Stimulated activated effector memory CD8-positive, alpha-beta T cell treated with anti-CD3 and anti-CD28 coated beads, Interleukin-12 subunit alpha, Interleukin-12 subunit beta, amount 100 ng/mL, for 72 hours (primary cell): ENCODE data around the gene RBFOX2.

Experiments
- ATAC-seq: fragments of 150-1000 bp; cut with Tn5 transposase; 2 replicates; pipeline ENCODE4 v1.10.0; 2021
- DNase-seq, 2 donors: peaks; one replicate each; pipeline ENCODE4 v3.0.0; 2021 to 2022; ENCODE audit warnings: low spot score in 2 of 2
- H3K27ac Mint-ChIP-seq: one replicate; pipeline ENCODE4 v1.8.0; 2022; ENCODE audit warnings: mild to moderate bottlenecking, mixed read lengths
- H3K36me3 Mint-ChIP-seq: one replicate; pipeline ENCODE4 v1.8.0; 2022; ENCODE audit warnings: mild to moderate bottlenecking, mixed read lengths
- H3K4me1 Mint-ChIP-seq: one replicate; pipeline ENCODE4 v1.8.0; 2022; ENCODE audit warnings: mixed read lengths
- H3K4me3 Mint-ChIP-seq: one replicate; pipeline ENCODE4 v1.8.0; 2022; ENCODE audit warnings: mild to moderate bottlenecking, mixed read lengths
- H3K9me3 Mint-ChIP-seq: one replicate; pipeline ENCODE4 v1.8.0; 2022; ENCODE audit warnings: mixed read lengths

RBFOX2 gene

DNA sequence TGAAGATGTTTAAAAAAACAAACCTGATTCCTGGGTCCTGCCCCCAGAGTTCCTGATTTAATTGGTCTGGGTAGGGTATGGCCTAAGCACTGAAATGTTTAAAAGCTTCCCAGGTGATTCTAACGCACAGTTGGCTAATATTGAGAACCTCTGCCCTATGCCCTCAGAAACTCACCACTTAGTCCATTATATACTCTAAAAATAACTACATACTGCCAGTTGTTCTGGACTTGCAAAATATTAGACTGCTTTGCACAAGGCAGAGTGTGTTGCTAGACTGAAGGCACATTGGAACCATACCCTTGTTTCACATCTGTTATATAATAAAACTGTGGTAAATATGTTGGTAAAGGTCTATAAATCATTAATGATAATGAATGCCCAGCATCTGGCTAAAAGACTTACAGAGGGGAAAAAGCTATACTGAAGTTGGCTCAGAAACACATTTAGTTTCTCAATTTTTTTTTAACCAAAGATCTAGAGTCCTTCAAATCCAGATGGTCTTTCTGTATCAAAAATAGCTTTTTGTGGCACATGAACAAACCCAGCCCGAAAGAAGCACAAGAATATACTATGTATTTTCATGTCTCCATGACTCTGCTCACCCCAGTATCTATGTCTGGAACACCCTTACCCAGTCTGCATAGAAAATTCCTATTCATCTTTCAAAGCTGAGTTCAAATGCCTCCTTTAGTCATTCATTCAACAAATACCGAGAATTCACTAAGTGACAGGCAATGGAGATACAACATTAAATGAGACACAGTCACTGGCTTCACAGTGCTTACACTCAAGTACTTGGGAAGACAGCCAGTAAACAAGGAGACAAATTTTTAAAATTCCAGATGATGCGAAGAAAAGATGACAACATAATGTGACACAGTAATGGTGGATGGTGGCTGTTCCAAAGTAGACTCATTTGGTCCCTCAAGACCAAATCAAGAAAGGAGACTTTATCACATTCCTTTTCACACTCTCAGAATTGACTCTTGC, 44.1 kb downstream of the RBFOX2 start:
- no peak overlapping the region for H3K27ac Mint-ChIP-seq
- no peak for DNase-seq
- no peaks in the 10 kb centered on the region for H3K4me1 Mint-ChIP-seq
- no peaks in the 10 kb centered on the region for H3K36me3 Mint-ChIP-seq
- H3K4me3 Mint-ChIP-seq, result no peak overlapping the region
- no peaks in the 10 kb centered on the region for H3K9me3 Mint-ChIP-seq
- no peak for ATAC-seq

DNA sequence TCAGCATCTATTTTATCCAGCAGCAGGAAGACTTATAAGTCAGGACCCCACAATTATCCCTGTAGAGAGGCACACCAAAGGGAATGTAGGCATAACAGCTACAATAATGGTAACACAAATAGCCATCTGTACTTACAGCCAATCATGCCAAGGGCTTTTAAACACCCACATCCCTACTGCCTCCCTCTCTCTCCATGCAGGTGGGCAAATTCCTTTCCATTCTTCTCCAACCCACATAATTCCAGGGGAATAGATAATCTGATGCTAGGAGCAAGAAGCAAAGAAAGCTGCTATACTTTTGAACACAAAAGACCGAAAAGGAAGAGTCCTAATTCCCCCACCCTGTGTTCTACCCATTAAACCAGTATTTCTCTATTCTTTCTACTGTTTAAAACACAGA, 46.7 kb downstream of the RBFOX2 start:
- Mint-ChIP-seq H3K27ac (peak overlapping the region; percentile 2), H3K4me1 (no peaks in the 10 kb centered on the region), H3K4me3 (no peak overlapping the region), H3K9me3 (no peaks in the 10 kb centered on the region), H3K36me3 (no peaks in the 10 kb centered on the region)
- ATAC-seq (no peak), DNase-seq (no peak)

DNA sequence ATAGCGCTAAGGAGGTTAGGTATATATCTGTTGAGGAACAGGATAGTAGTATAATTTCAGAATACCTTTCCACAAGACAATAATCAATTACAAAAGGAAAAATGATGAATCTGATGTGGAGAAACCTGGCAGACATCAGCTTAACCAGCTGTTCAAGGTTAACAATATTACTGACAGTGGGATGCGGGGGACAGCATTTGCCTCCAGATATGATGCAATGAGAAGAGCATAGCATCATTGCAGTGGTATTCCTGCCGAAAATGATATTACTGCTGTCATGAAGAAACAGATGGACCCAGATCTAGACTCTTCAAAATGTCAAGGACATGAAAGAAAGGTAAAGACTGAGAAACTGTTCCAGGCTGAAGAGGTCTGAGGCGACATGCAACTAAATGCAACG, 49.7 kb downstream of the RBFOX2 start:
- Mint-ChIP-seq H3K4me1 (no peaks in the 10 kb centered on the region), H3K27ac (no peak overlapping the region), H3K4me3 (no peak overlapping the region), H3K36me3 (no peaks in the 10 kb centered on the region), H3K9me3 (no peaks in the 10 kb centered on the region)
- ATAC-seq (no peak), DNase-seq (no peak)

DNA sequence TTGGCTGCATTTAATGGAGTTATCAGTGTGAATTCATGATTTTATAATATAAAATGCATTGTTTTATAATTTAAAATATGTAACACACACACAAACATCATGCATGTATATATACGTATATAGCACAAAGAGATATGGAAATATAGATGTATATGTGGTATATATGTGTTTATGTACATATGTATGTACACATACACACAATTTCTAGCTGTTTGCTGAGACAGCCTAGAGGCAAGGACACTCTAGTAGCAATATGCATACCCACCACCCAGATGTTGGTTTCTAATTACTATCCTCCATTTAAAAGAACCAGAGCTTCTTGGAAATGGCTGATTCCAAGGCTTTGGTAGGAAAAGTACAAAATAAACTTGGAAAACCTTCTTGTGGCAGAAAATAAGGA, 50.4 kb downstream of the RBFOX2 start:
- ATAC-seq, result no peak
- H3K27ac Mint-ChIP-seq, result no peak overlapping the region
- H3K4me3 Mint-ChIP-seq, result no peak overlapping the region

DNA sequence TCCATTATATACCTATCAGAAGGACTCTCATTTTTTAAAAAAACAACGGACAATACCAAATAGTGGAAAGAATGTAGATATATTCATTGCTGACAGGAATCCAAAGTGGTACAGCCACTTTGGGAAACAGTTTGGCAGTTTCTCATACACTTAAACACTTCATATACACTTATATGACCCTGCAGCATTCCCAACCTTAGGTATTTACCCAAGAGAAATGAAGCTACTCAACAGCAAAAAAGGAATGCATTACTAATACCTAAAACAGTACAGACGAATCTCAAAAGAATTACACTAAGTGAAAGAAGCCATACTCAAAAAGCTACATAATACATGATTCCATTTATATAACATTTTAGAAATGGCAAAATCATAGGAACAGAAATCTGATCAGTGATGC, 51.5 kb downstream of the RBFOX2 start:
- Mint-ChIP-seq H3K4me1 (no peaks in the 10 kb centered on the region), H3K36me3 (no peaks in the 10 kb centered on the region), H3K9me3 (no peaks in the 10 kb centered on the region), H3K27ac (no peak overlapping the region), H3K4me3 (no peak overlapping the region)
- no peak for DNase-seq
- ATAC-seq, result no peak

More for the DNA sequence above, 50.4 kb downstream of the RBFOX2 start:
- Mint-ChIP-seq H3K4me1 (no peaks in the 10 kb centered on the region), H3K36me3 (no peaks in the 10 kb centered on the region), H3K9me3 (no peaks in the 10 kb centered on the region)
- DNase-seq, result no peak

DNA sequence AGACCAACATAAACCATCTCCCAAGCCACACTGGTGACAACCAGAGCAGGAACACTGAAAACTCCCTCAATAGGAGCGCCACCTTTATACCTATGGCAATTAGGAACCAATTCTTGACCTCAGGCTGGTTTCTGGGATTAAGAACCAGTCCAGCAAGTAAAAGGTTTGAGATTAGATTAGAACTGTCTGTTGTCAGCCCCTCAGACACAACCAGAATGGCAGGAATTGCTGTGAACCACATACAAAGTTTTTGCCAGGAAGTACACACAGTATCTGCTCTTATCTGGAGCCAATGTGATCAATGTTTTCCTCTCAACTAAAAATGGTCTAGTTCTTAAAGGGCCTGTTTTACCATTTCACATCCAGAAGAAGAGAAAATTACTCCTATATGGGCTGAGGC, 55.2 kb downstream of the RBFOX2 start:
- DNase-seq, result no peak
- Mint-ChIP-seq H3K27ac (no peak overlapping the region), H3K36me3 (no peaks in the 10 kb centered on the region), H3K9me3 (no peaks in the 10 kb centered on the region), H3K4me1 (no peaks in the 10 kb centered on the region), H3K4me3 (no peak overlapping the region)
- ATAC-seq, result no peak

DNA sequence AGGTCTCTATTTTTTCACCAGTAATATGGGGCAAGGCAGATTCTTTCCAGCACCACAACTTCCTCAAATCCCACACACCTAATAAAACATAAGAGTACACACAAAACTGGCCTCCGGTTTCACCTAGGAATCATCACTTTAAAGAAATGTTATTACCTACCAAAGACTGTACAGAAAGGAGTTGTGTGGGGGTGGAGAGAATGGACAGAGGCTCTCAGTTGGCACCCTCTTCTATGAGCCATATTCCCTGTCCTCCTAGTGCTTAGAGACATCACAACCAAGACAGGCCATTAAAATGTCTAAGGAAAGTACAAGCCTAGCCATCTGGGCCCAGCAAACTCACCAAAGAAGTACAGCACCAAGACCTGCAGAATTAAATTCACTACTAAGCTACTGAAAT, 56.1 kb downstream of the RBFOX2 start:
- no peaks in the 10 kb centered on the region for H3K36me3 Mint-ChIP-seq
- H3K4me3 Mint-ChIP-seq, result no peak overlapping the region
- no peaks in the 10 kb centered on the region for H3K9me3 Mint-ChIP-seq
- DNase-seq (no peak), ATAC-seq (no peak)
- H3K4me1 Mint-ChIP-seq, result no peaks in the 10 kb centered on the region
- H3K27ac Mint-ChIP-seq, result no peak overlapping the region

DNA sequence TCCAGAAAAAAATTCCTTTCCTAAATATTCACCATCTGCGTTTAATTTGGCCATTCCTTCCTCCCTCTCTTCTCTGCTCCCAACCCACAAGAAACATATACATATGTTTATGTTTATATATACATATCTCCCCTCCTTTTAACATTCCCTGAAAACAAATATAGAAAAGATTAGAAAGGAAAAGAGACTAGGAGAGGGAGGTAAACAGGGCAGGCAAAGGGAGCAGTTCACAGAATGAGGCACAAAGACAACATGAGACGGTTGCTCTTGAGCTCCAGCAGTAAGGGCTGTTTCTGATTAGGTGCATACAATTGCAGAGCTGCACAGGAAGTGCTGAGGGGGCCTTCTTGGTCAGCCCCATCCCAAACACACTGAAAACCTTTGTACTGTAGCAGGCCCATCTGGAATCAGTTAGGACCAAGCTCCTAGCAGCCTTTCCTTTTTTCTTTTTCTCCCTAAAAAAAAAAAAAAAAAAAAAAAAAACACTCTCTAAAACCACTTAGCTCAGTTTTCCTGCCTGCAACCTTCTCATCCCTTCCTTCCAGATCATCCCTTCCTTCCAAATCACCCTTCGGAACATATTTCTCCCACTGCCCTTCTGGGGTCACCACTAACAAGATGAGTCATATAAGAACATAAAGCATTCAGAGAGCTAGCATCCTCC, 57.0 kb downstream of the RBFOX2 start:
- Mint-ChIP-seq H3K9me3 (no peaks in the 10 kb centered on the region), H3K4me3 (no peak overlapping the region), H3K4me1 (no peaks in the 10 kb centered on the region), H3K27ac (no peak overlapping the region), H3K36me3 (no peaks in the 10 kb centered on the region)
- no peak for DNase-seq
- no peak for ATAC-seq

DNA sequence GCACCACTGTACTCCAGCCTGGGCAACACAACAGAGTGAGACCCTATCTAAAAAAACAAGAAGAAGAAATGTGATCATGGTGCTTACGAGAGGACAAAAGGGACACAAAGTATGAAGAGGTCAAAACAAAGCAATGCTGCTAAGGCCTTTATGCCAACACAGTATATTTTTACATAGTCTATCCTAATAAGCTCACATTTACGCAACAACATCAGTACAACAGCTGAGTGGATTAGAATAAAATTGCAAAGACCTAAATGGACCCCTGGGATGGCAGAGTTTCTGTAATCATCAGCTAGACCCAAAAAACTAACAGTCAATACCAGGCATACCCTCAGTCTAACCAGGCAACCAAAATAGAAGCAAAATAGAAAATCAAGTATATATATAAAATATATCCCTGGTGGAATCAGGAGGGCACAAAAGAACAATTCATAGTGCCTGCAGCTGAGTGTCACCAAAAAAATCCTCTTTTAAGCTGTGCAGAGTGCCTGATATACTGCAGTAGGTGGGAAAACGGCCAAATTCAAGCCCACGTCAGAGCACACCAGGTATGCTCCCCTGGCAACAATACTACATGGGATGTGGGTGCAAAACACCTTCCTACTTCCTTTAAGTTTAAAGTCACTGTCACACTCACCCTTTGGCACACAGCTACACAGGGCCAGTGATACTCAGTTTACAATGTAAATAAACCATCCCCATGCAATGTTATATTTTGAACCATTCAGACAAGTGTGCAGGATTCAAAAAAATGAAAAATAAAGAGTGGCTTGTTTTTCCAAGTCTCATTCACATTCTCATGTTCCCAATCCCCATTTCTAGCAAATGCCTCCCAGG, 57.8 kb downstream of the RBFOX2 start:
- H3K4me1 Mint-ChIP-seq, result no peaks in the 10 kb centered on the region
- H3K27ac Mint-ChIP-seq, result no peak overlapping the region
- DNase-seq (no peak), ATAC-seq (no peak)
- no peaks in the 10 kb centered on the region for H3K9me3 Mint-ChIP-seq
- no peak overlapping the region for H3K4me3 Mint-ChIP-seq
- H3K36me3 Mint-ChIP-seq, result no peaks in the 10 kb centered on the region

DNA sequence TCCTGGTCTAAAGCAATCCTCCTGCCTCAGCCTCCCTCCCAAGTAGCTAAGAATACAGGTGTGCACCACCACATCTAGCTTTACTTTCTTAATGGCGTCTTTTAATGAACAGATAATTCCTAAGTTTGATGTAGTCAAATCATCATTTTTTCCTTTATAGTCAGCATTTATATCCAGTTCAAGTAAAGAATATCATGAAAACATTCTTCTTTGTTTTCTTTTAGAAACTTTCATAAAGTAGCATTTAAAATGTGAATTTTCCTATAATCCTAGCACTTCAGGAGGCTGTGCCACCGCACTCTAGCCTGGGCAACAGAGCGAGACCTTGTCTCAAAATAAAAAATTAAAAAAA, 61.6 kb downstream of the RBFOX2 start:
- H3K27ac Mint-ChIP-seq, result no peak overlapping the region
- no peak for DNase-seq
- ATAC-seq, result no peak
- no peaks in the 10 kb centered on the region for H3K4me1 Mint-ChIP-seq
- no peak overlapping the region for H3K4me3 Mint-ChIP-seq
- no peaks in the 10 kb centered on the region for H3K36me3 Mint-ChIP-seq
- H3K9me3 Mint-ChIP-seq, result no peaks in the 10 kb centered on the region

DNA sequence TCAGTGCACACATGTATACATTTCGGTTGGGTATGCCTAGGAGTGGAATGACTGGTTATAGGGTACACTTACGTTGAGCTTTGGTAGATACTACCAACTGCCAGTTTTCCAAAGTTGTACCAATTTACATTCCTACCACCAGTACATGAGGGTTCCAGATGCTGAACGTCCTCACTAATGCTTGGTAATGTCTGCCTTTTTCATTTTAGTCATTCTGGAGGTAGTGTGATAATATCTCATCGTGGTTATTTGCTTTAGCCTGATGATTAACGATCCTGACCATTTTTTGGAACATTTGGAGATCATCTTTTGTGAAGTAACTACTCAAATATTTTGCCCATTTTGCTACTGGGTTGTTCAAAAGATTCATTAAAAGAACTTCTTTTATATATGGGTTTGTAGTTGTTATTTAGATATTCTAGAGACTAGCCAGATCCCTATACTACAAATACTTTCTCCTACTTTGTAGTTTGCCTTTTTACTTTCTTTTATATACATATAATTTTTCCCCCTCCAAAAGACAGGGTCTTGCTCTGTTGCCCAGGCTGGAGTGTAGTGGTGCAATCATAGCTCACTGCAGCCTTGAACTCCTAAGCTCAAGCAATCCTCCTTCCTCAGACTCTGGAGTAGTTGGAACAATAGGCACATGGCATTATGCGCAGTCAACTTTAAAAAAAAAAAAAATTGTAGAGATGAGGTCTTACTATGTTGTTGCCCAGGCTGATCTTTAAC, 62.1 kb downstream of the RBFOX2 start:
- no peaks in the 10 kb centered on the region for H3K4me1 Mint-ChIP-seq
- DNase-seq (no peak), ATAC-seq (no peak)
- H3K27ac Mint-ChIP-seq, result no peak overlapping the region
- no peak overlapping the region for H3K4me3 Mint-ChIP-seq
- no peaks in the 10 kb centered on the region for H3K9me3 Mint-ChIP-seq
- H3K36me3 Mint-ChIP-seq, result no peaks in the 10 kb centered on the region

DNA sequence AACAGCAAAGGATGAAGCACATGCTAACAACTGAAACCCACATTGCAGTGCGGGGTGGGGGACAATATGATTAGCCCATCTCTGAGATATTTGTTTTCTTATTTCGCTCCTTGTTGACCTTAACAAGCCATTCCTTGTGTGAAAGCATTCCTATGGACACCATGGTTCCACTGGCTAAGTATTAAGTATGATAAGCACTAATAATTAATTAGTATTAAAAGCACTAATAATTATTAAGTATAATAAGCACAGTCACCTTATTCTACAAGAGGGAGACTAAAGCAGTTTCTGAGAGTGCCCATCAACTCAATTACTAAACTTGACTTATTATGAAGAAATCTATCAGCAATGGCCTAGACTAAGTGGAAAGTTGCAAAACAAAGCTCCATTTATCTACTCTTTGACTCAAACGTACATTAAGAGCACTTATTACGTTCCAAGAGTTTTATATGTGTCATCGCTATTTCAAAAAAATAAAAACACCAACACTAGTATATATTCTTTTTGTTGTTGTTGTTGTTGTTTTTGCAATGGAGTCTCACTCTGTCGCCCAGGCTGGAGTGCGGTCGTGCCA, 65.3 kb downstream of the RBFOX2 start:
- DNase-seq (no peak), ATAC-seq (no peak)
- H3K27ac Mint-ChIP-seq, result no peak overlapping the region
- no peak overlapping the region for H3K4me3 Mint-ChIP-seq
- no peaks in the 10 kb centered on the region for H3K4me1 Mint-ChIP-seq
- H3K36me3 Mint-ChIP-seq, result no peaks in the 10 kb centered on the region
- H3K9me3 Mint-ChIP-seq, result no peaks in the 10 kb centered on the region

DNA sequence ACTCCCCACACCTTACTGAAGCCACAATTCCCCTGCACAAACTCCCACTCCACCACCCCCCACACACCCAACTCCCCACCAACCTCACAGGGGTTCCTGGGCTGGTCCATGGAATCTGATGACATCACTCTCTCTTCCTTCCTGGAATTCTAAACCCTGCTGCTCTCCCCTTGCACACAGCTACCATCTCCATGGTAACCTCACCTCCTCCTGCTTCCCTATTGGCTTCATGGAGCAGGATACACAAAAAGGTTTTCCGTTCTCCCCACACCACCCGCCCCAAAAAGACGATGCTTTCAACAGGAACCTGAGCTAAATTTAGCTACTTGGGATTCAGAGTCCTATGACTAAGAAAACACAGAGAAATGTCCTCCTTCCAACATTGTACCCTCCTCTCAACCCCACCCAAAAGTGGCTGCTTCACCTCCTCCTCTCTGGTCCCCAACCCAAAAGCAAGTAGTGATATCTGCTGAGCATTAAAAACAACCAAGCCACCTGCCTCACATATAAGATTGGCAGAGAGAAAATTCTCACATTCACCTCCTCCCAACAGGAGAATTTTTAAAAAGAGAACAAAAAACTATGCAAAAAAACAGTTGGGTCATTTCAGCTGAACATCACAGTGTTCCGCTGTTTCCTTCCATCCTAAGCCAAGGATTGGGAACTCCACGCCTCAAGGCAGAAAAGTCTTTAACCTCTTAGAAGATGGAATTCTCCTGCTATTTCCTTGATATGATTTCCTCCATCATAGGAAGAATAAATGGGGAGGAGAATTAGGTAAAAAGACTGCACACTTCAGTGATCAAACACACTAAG, 66.9 kb downstream of the RBFOX2 start:
- DNase-seq, result no peak
- Mint-ChIP-seq H3K9me3 (no peaks in the 10 kb centered on the region), H3K27ac (no peak overlapping the region), H3K4me3 (no peak overlapping the region), H3K36me3 (no peaks in the 10 kb centered on the region), H3K4me1 (no peaks in the 10 kb centered on the region)
- no peak for ATAC-seq

DNA sequence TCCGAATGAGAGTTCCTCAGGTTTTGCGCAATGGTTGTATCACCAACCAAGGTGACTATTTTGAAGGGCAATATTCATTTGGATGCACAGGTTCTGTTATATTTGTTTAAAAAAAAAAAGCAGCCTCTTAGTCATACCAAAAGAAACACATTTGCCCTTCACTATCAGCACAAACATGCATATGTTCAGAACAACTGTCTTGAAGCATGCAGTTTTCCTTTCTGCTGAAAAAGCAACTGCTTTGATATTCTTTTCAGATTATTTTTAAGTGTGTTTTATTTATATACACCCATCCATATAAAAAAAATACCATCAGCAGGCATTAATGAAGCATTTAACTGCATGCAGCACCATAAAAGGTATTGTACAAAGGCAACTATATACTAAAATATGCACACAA, 67.8 kb downstream of the RBFOX2 start:
- Mint-ChIP-seq H3K4me1 (no peaks in the 10 kb centered on the region), H3K4me3 (no peak overlapping the region), H3K36me3 (no peaks in the 10 kb centered on the region), H3K9me3 (no peaks in the 10 kb centered on the region), H3K27ac (no peak overlapping the region)
- ATAC-seq (no peak), DNase-seq (no peak)
